Muscle of leg (tissue), 11 donors: Measurements from ENCODE around the gene TFPI. TPM values are rescaled to one million over a fixed set of nuclear protein-coding genes. Genes with fewer than 3 reads are reported as not detected.

ENCODE experiments used
- DNase-seq: peaks from one replicate; pipeline ENCODE4 v3.0.0; 2013
- H3K27ac ChIP-seq: one replicate; pipeline ENCODE4 v1.5.1; 2013; ENCODE audit warnings: mild to moderate bottlenecking, low read length, control low read depth
- H3K27me3 ChIP-seq: one replicate; pipeline ENCODE4 v1.6.1; 2013; ENCODE audit warnings: low read length; ENCODE audit not compliant: control insufficient read depth, insufficient read depth
- H3K36me3 ChIP-seq: one replicate; pipeline ENCODE4 v1.6.1; 2013; ENCODE audit warnings: low read length; ENCODE audit not compliant: control insufficient read depth, insufficient read depth
- H3K4me1 ChIP-seq: one replicate; pipeline ENCODE4 v1.6.1; 2013; ENCODE audit warnings: low read length; ENCODE audit not compliant: control insufficient read depth, insufficient read depth
- H3K4me3 ChIP-seq: one replicate; pipeline ENCODE4 v1.5.1; 2013; ENCODE audit warnings: low read length, control low read depth
- H3K9me3 ChIP-seq: replicated peaks from 2 replicates; pipeline ENCODE4 v1.6.1; 2013; ENCODE audit warnings: low read depth, low read length; ENCODE audit not compliant: control insufficient read depth
- WGBS: methylation state at CpG from one replicate; pipeline ENCODE4 v1.1.5; 2013; ENCODE audit warnings: missing lambda C conversion rate; ENCODE audit not compliant: insufficient coverage; 5-methylcytosine and 5-hydroxymethylcytosine counted together
- polyA plus RNA-seq, 8 donors: library from polyadenylated mRNA; unstranded; fragments of 120-200 nt; gene quantifications; one replicate each; pipeline versions ENCODE4 v1.2.1 to v1.2.3, GENCODE V29; 2013; ENCODE audit warnings: inconsistent platforms in 1 of 8, low replicate concordance in 1 of 8; ENCODE audit not compliant: insufficient read length in 8 of 8, insufficient read depth in 1 of 8
- total RNA-seq: library from RNA; stranded (reverse); fragments of 120-200 nt; gene quantifications from one replicate; pipeline ENCODE4 v1.2.4, GENCODE V29; 2013

Gene TFPI
- total and polyA plus RNA-seq, 9 donors = 36.3 to 74.0 (median 52.1) TPM

DNA sequence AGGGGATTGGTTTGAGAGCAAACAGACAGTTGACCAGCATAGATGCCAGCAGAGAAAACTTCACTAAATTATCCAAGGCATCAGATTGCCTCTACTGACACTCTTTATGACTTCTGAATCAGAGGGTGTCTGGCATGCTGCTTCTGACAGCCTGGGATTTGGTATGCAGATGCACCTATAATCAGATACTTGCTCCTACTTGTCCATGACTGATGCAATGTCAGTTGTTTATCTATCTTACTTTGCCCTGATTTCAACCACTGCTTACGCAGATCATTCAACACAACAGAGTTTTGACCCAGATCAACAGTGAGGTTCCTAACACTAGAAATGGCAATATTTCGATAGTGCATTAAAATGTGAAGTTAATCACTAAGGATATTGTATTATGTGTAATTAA is 83.5 kb downstream of the TFPI start:
- Histone ChIP-seq H3K27me3 (no peaks in the 10 kb centered on the region), H3K36me3 (no peaks in the 10 kb centered on the region), H3K4me1 (no peaks in the 10 kb centered on the region), H3K27ac (no peak overlapping the region), H3K9me3 (no peaks in the 10 kb centered on the region), H3K4me3 (no peak overlapping the region)
- WGBS = no CpG with 5 or more reads among the region's 2 CpGs
- DNase-seq = no peak

GRCh38 chr2:187469538-187469937 is 84.7 kb downstream of the TFPI start:
- Histone ChIP-seq H3K4me3 (no peak overlapping the region), H3K36me3 (no peaks in the 10 kb centered on the region), H3K9me3 (no peaks in the 10 kb centered on the region), H3K27me3 (no peaks in the 10 kb centered on the region), H3K4me1 (no peaks in the 10 kb centered on the region), H3K27ac (no peak overlapping the region)
- DNase-seq = no peak

- H3K4me1 ChIP-seq = no peaks in the 10 kb centered on the region
- no peaks in the 10 kb centered on the region for H3K9me3 ChIP-seq
- no peak for DNase-seq
- H3K27me3 ChIP-seq = no peaks in the 10 kb centered on the region
- H3K4me3 ChIP-seq = no peak overlapping the region
- H3K27ac ChIP-seq = no peak overlapping the region
- no peaks in the 10 kb centered on the region for H3K36me3 ChIP-seq
These were observed 86.0 kb downstream of the TFPI start for GRCh38 chr2:187468262-187468661.

DNA sequence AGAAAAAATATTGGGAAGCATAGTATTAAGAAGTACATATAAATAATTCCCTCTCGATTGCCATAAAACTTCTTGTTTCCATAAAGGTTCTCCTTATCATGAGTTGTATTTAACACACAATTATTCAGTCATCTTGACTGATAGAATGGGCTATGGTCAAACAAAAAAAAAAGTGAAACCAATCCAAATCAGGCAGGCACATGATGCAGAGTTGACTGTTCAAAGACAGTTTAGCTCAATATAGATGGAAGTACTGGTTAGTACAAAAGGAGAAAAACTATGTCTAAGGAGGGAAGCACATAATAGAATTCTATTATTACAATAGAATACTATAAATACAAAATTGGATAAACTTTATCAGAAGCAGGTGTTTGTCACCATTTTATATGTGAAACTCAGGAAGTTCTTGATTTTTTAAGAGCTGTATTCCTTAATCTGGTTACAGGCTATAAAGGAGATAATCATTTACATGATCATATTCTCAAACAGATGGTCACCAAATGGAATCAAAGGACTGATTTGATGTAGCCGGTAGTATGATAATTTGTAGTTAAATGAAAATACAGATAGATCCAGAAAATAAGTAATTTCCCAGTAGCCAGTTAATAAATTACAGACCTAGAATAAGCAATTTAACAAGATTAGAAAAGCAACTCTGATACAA is 88.0 kb downstream of the TFPI start:
- DNase-seq = no peak
- Histone ChIP-seq H3K27ac (no peak overlapping the region), H3K36me3 (no peaks in the 10 kb centered on the region), H3K4me1 (no peaks in the 10 kb centered on the region), H3K4me3 (no peak overlapping the region), H3K27me3 (no peaks in the 10 kb centered on the region), H3K9me3 (no peaks in the 10 kb centered on the region)
- WGBS = no CpG with 5 or more reads among the region's 2 CpGs

DNA sequence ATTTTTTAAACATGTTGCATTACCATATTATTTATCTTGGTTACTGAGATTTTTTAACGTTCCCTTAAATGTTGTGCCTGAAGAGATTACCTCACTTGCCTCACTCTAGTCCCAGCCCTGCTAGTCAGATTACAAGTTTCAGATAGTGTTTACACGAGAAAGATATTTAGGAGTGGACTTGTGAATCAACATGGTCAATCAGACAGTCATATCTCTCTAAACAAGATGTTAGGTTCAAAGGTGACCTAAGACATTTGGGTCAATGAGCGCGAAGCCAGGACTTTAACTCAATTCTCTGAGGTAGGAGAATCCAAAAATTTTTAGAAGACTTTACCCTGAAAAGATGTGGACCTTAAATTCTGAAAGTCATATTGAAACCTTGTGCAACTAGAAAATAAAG is 91.4 kb downstream of the TFPI start:
- H3K36me3 ChIP-seq = no peaks in the 10 kb centered on the region
- WGBS = 50% methylated on average over 2 of the region's 4 CpGs
- no peaks in the 10 kb centered on the region for H3K4me1 ChIP-seq
- no peaks in the 10 kb centered on the region for H3K9me3 ChIP-seq
- no peak for DNase-seq
- H3K27me3 ChIP-seq = no peaks in the 10 kb centered on the region
- no peak overlapping the region for H3K27ac ChIP-seq
- no peak overlapping the region for H3K4me3 ChIP-seq

- Histone ChIP-seq H3K9me3 (no peaks in the 10 kb centered on the region), H3K36me3 (no peaks in the 10 kb centered on the region), H3K27ac (no peak overlapping the region), H3K4me3 (no peak overlapping the region), H3K27me3 (no peaks in the 10 kb centered on the region), H3K4me1 (no peaks in the 10 kb centered on the region)
- no peak for DNase-seq
- WGBS = 87% methylated on average over 18 of the region's 28 CpGs
These were observed 92.7 kb downstream of the TFPI start for GRCh38 chr2:187461294-187462261.

DNA sequence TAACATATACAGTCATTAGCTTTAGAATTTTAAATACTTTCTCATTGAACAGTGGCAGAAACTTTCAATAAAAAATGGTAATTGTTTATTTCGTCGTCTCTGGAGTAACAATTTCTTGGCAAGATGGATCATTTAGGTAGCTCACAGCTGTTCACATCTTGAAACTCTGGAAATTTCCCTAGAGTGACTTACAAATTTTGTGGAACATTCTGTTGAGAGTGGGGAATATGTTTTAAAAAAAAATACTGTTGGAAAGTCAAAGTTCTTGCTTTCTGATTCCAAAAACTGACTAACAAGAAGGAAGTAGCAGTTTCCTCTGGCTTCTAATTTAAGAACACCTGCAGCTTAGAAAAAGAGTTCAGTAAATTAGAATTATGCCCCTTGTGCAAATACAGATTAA is 95.0 kb downstream of the TFPI start:
- H3K4me1 ChIP-seq = no peaks in the 10 kb centered on the region
- no peaks in the 10 kb centered on the region for H3K9me3 ChIP-seq
- no peak overlapping the region for H3K27ac ChIP-seq
- peak; percentile 91 for DNase-seq
- no peaks in the 10 kb centered on the region for H3K27me3 ChIP-seq
- WGBS = 40% methylated on average over 2 of the region's 2 CpGs
- no peak overlapping the region for H3K4me3 ChIP-seq
- H3K36me3 ChIP-seq = no peaks in the 10 kb centered on the region

DNA sequence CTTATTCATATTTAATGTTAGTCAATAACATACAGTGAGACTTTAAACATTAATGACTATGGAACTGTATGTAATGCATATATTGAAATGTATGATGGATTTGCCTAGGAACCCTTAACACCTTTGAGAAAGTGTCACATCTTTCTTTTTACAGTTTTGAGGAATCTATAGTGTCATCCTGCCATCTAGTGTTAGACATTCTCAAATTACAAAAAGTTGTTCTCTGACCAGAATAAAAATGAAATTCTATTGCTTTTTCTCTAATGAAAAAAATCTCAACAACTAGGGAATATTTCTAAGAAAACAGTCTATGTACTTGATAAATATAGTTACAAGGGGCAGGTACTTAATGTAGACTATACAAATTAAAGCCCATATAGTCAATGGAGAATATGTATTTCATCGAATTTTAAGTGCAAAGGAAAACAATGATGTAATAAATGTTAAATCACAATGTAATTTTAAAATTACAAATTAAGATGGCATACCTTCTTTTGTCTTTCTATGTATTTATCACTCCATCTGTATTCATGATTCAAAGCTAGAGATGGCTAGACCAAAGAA is 101.1 kb downstream of the TFPI start:
- WGBS = no CpG with 5 or more reads among the region's 1 CpG
- no peak overlapping the region for H3K4me3 ChIP-seq
- no peaks in the 10 kb centered on the region for H3K36me3 ChIP-seq
- H3K27me3 ChIP-seq = no peaks in the 10 kb centered on the region
- H3K4me1 ChIP-seq = no peaks in the 10 kb centered on the region
- H3K27ac ChIP-seq = no peak overlapping the region
- peak; percentile 54 for DNase-seq
- no peaks in the 10 kb centered on the region for H3K9me3 ChIP-seq

- Histone ChIP-seq H3K4me3 (no peak overlapping the region), H3K27ac (no peak overlapping the region), H3K36me3 (no peaks in the 10 kb centered on the region), H3K27me3 (no peaks in the 10 kb centered on the region), H3K9me3 (no peaks in the 10 kb centered on the region), H3K4me1 (no peaks in the 10 kb centered on the region)
- DNase-seq = no peak
These were observed 102.7 kb downstream of the TFPI start for GRCh38 chr2:187451510-187451909.

GRCh38 chr2:187447336-187447735 is 106.9 kb downstream of the TFPI start:
- Histone ChIP-seq H3K27ac (peak overlapping the region; percentile 77), H3K36me3 (no peaks in the 10 kb centered on the region), H3K27me3 (no peaks in the 10 kb centered on the region), H3K4me3 (peak overlapping the region; percentile 49), H3K9me3 (no peaks in the 10 kb centered on the region), H3K4me1 (no peaks in the 10 kb centered on the region)
- no CpG with 5 or more reads among the region's 3 CpGs for WGBS
- DNase-seq = peak; percentile 57
